HuH-7 (cell line): Measurements from ENCODE around the gene PLXDC2.

Source experiments
- DNase-seq: peaks from one replicate; pipeline ENCODE4 v3.0.0; 2011; ENCODE audit warnings: low spot score

Gene PLXDC2

DNA sequence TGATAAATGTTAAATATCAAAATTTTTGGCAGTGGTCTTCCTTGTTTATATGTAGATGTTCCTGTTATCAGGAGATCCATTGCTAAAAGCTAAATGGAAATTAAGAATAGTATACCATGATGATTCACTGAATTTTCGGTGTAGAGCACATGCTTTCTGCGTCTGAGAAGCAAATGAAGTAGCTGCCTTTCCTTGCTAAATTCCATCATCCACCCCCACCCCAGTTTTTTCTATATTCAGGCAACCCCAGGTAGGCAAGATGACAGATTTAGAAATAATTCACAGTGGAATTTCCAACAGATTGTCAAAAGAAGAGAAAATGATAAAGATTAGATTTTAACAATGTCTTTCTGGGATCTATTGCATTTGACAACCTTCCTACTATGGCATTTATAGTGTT is 231.9 kb downstream of the PLXDC2 start:
- no peak for DNase-seq

DNA sequence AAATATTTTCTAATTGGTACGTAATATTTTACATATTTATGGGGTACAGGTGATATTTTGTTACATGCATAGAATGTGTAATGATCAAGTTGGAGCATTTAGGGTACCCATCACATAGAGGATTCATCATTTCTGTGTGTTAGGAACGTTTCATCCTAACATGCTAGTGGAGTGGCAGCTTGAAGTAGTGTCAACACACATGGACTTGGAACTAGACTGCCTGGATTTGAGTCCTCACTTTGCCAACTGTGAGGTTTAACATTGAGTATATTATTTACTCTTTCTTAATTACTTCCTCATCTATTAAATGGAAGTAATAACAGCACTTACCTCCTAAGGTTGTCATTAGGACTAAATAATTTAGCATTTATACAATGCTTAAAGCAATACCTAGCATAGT is 241.9 kb downstream of the PLXDC2 start:
- DNase-seq = no peak

DNA sequence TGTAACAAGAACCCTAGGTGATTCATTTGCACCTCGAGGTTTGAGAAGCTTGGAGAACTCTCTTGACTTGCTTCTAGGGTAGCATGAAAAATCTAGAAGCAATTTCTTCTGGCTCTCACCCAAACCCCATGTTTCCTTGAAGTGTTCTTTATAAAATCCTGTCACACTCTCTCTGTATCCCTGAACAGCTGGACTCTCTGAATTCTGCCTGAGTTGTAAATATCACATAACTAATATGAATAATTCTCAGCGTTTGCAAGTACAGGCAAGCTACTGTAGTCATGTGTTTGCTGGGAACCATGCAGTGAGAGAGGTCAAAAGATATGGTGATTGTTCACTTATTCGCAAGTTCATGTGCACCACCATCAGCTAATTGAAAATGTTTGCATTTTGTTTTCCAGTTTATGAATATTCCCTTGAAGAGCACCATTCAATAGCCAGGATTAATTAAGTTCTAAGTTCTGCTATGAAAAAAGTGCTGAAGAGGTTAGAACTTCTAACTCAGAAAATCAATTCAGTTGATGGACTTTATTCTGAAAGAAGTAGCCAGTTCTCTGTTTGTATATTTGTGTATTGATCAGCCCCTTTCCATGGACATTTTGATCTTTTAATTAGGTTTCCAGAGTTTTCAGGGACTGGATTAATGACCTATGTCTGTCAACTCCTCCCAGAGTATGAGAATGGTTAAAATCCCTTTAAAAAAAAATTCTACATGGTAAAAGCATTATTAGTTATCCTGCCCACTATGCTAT is 243.0 kb downstream of the PLXDC2 start:
- DNase-seq = no peak

DNA sequence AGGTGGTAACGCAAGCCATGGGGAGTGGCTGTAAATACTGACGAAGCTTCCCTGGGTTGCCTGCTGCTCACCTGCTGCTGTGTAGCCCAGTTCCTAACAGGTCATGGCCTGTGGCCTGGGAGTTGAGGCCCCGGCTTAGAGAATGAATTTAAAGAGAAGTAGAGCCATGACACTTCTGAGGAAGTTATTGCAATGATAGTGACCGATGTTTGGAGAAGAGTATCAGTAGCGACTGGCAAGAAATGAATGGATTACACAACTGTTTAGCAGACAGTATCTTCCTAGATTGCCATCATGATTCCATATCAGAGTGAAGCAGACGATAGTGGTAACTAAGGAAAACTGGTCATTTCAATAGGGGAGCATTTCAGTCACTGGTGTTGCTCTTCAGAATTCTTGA is 249.6 kb downstream of the PLXDC2 start:
- no peak for DNase-seq

DNA sequence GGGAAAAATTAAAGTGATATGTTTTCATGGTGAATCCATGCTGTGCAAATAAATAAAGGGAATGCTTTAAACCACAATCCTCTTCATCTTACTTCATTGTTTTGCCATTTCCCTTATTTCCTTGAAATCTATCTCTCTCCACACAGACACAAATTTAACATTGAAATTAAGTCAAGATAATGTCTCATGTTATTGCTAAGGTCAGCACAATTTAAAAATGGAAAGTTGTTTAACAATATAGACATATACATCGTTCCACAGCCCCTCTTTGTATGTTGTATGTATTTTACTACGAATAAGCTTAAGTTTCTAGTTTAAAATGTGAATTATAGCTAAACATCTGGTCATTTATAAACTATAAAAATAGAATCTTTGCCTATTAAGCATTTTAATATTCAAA is 256.9 kb downstream of the PLXDC2 start:
- DNase-seq = no peak

- no peak for DNase-seq
Measured at GRCh38 chr10:20075713-20076112, 259.5 kb downstream of the PLXDC2 start.

DNA sequence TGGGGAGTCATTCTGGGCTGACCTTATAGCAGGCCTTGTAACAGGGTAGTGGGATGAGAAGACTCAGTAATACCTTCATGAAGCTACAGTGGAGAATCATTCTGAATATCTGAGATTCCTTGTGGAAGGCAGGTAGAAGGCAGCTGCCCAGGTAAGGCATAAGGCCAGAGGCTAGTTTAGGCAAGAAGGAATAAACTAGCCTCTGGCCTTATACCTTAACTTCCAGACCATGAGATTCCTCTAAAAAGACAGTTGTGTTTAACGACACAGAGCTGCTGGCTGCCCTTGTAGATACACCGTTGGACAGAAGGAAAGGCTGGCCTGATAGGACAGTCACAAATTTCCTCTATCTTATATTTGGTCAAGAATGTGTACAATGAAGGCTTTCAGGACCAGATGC is 268.2 kb downstream of the PLXDC2 start:
- no peak for DNase-seq

DNA sequence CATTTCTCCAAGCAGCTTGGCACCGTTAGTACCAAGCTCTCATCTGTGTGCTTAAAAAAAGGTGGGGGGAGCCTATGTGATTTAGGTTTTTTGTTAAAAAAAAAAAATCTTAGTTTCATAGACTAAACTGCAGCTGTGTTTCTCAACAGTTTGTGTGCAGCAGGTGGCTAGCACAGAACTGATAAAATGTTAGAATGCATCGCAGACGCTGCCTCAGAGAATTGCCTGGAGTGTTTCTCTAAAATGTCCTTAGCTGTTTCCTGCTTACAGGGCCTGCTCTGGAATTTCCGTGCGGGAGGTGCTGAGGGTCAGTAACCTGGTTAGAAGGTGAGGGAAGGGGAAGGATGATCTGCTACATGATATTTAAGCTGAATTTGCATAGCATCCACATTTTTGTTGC is 268.9 kb downstream of the PLXDC2 start:
- no peak for DNase-seq

DNA sequence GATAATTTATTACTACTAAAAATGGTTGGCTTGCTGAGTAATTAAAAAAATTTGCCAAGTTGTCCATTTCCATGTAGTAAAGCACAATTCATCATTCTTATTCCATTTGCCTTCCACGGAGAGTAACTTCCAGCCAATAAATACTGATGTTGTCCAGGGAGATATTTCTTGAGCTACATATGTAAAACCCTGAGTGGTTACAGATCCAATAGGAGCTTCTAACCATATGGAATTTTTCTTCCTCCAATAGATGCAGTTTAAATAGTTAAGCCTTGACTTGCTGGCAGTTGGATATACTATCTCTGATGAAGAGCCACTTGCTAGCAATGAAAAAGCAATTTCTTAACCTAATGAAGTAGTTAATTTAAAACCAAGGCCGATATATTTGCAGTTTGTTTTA is 271.1 kb downstream of the PLXDC2 start:
- DNase-seq = no peak

DNA sequence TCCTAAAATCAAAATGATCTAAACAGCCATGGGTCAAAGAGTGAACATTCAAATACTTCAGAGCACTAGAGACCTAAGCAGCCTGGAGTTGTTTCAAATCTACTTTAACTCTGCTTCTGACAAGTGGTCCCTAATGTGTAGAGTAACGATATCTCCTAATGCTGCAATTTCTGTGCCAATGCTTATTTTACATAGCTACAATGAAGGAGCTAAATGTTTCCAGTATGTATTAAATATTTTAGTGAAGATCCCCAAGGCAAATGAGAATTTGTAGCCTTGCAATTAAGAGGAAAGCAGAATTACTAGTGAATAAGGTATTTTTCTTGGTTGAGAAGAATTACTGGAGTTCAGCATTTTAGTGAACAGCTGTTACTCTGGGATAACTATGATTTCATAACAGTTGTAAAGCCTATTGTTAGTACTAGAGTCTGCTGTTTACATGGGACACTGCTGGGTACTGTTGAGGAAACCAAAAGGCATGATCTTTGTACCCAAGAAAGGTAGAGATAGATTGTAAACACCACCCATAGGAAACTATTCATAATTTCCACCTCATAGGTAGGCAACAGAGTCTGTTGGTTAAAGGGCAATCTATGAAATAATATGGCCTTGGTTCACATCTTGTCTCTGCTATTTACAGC is 271.9 kb downstream of the PLXDC2 start:
- peak; percentile 29 for DNase-seq

DNA sequence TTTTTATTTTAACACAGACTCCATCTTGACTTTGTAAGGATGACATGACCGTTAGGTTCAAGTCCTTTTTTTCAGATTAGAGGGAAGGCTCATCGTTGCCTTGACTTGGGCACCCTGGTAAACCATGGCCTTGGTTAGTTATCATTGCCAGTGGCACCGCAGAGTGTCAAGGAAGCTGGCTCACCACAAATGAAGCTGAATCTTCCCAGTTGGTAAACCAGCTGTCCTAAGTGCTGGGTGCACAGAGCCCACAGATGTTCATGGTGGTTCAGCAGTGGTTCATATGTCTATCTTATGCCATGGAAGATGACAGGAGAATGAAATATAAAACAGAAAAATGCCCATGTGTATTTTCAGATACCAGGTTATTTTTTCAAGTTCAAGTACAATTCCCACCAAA is 273.6 kb downstream of the PLXDC2 start:
- DNase-seq = no peak

DNA sequence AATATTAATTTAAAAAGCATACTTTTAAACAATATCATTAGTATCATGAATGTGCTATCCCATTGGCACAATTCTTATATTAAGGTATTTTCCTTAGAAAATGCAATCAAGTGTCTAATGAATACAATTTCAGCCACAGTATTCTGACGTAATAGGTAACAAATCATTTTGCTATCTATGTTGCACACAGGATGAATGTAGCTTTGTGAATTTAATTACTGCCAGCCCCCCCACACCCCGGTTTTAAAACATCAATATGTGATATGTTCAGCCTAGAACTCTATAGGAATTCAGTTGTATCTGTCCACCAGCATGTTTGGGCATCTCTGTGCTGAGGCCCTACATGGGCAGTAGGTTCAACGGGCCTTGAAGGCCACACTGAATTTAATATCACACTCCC is 274.6 kb downstream of the PLXDC2 start:
- no peak for DNase-seq

- DNase-seq = no peak
Measured at GRCh38 chr10:20091698-20092097, 275.5 kb downstream of the PLXDC2 start.

DNA sequence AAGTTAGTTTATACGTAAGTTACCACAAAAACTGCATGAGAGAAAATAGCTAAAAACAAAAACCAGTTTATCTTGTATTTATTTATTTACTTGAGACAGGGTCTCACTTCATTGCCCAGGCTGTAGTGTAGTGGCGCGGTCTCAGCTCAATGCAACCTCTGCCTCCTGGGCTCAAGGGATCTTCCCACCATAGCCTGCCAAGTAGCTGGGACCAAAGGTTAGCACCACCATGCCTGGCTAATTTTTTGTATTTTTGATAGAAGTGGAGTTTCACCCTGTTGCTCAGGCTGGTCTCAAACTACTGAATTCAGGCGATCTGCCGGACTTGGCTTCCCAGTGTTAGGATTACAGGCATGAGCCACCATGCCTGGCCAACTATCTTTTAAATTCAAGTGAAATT is 277.4 kb downstream of the PLXDC2 start:
- DNase-seq = no peak

GRCh38 chr10:20094226-20094976 is 278.2 kb downstream of the PLXDC2 start:
- DNase-seq = no peak

DNA sequence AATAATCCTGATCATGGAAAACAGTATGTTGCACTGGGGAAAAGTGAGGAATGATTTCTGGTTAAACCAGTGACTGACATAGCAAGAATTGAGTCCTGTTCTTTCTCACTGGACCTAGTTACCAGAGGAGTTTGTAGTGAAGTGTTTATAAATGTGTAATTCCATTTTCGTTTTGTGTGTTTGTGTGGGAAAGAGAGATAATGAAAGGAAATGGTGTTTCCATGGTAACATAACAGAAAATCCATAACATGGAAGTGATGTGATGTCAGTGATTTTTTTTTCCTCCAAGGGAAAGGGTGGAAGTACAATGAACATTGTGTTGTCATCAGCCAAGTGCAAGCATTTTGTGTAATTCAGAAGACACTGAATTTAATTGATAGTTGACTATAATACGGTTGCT is 283.9 kb downstream of the PLXDC2 start:
- DNase-seq = no peak

DNA sequence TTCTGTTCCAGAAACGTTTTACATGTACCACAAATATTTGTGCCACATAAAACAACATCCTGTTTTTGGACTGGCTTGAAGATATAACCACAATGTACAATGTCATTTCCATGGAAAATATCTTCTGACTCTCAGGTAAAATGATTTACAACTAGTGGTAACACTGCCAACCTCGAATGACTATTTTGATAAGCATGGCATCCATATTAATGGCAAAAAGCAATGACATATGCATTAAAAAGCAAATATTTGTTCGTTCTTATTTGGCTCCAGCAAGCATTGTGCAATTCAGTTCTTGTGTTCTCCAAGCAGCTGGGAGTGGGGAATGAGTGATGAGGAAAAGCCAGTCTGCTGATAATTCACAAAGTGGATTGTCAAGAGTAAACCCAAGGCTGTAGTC is 289.0 kb downstream of the PLXDC2 start:
- no peak for DNase-seq

- no peak for DNase-seq
Measured at GRCh38 chr10:20105931-20106330, 289.7 kb downstream of the PLXDC2 start.

DNA sequence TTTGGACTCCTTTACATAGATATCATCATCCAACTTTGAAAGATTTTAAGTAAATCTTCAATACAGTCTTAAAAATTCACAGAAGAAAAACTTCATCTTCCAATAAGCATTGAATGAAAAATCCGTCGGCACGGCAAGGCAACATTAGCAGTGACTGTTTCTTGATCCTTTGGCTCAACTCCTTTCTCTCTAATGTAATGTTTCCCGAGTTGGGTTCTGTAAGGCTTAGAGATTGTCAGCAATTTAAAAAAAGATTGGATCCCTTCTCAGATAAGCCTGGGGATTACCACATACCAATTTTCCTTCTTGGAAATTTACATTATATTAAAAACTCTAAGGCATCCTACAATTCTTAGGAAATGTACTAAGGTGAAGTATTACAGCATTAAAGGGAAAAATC is 291.8 kb downstream of the PLXDC2 start:
- no peak for DNase-seq

GRCh38 chr10:20109613-20110012 is 293.4 kb downstream of the PLXDC2 start:
- no peak for DNase-seq

DNA sequence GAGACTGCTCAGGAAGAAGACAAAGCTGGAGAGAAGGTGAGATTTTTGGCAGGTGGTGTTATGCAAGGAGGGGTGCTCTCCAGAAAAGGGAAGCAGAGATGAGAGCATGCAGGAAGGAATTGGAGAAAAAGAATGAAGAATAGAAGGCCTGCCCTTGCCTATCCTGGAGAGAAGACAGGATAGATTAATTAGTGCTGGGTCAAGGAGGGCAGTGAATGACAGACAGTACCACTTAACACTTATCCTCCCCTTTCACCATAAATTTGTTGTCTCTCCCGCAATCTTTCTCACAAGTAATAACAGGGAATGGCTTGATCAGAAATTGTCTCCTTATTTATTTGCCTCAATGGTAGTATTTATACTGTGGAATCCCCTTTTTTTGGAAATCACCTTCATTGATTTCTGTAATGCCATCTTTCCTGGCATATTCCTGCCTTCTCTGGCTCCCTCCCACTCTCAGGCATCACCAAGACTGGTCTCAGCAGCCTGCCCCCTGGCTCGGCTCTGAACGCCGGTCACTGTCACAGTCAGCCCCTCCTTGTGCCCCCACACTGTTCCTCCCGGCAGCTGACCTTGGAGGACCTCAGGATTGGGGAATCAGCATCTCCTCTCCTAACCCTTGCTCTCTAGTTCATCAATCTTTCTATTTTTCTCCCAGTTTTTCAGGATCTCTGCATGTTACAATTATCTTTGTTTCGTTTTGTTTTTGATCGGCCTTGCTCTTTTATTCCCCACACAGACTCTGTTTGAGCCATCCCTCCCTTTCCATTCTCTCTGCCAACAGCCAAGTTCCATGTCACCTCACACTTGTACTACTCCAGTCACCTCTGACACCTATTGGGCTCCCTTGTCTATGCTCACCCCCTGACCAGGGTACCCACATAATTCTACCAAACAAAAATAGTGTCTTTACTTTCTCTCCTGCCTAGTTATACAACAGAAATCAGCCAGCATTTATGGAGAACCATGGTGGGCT is 294.2 kb downstream of the PLXDC2 start:
- no peak for DNase-seq

DNA sequence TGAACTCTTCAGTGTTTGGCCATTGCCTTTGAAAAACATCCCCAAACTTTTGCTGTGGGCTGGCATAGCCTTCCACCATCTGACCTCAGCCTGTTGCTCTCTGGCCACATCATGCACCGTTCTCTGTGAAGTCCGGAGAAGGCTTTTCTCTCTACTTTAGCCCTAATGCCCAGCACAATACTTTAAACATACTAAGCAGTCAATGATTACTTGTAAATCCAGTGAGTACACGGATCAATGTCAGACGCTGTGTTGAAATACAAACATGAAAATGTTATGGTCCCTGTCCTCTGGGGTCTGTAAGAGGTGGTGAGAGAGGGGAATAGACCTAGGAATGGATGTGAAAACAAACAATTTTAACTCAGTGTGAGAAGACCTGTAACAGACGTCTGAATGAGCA is 297.9 kb downstream of the PLXDC2 start:
- no peak for DNase-seq
